ENCODE measurements around the gene SLN.

The SLN gene

DNA sequence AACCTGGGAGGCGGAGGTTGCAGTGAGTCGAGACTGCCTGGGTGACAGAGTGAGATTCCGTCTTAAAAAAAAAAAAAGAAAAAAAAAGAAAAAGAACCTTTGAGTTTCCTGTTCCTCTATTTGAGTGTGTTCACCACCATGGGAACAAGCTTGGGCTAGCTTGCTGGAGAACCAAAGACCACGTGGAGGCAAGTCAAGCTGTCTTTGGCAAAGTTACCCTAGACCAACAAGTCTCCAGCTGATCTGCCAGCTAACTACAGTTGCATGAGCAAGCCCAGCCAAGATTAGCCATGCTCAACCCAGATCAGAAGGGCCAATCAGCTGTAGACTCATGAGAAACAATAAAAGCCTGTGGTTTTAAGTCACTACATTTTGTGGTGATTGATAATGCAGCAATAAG is 29.7 kb downstream of the SLN start:
- no peak for DNase-seq

DNA sequence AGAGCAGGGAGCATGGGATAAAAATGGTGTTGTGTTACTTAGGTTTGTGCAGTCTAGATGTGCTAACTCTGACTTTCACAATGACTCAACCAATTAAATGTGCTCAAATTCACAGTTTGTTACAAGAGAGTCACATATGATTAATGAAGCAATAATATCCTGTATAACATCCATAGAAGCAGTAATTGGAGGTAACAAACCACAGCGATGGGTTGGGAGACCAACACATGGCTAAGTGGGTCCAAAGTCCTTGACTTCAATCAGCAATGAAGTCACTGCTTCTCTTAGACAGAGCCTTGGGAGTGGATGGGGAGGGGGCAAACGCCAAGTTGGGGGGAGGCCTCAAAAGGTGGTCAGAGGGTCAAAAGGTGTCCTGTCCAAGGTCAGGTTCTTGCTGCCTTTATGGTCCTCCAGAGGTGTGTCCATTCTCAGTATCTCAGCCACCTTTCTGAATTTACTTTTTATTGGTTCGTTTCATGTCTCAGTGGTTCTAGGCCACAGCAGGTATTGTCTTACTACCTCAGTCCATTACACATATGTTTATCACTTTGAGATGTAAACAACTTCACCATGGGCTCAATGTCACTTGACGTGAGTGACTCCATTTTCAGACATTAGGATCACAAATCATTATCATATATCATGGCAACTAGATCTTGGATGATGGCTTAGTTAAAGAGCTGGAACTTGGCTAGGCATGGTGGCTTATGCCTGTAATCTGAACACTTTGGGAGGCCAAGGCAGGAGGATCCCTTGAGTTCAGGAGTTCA is 32.4 kb downstream of the SLN start:
- no peak for DNase-seq

DNA sequence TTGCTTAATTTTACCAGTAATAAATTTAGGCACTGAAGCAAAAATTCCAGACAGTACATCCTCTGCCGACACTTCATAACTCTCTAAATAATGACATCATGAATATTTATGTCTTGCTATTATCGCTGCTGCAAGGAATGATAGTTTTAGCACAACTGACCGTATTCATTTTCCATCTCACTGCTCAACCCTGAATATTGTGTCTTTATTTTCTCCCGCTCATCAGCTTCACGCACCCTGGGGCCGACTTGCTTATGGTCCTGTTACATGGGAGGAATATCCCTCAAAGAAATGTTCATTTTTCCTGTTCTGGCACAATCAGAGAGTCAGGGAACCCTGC is 33.3 kb downstream of the SLN start:
- no peak for DNase-seq

DNA sequence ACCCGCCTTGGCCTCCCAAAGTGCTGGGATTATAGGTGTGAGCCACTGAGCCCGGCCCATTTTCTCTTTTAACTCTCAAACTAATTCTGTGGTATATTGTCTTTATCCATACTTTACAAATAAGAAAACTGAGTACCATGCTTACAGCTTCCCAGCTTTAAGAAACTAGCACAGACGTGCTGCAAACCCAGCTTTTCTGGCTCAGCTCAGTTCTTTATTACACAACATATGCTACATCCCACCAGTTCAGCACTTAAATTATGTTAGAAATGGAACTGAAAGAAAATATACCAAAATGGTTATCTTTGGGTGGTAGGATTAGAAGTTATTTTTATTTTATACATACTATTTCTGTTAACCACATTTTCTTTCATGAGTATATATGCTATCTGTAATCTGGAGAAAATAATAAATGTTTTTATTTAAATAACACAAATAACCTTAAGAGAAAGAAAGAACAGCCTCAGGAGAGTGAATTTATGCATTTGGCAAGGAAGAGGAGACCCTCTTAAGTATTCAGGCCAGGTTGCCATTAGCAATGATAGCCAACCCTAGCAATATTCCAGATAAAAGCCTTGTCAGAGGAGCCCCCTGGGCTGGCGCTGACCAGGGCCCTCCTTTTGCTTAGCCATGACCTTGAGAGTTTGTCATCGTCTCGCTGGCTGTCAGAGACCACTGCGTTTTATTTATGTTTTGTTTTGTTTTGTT is 33.8 kb downstream of the SLN start:
- DNase-seq, result no peak

DNA sequence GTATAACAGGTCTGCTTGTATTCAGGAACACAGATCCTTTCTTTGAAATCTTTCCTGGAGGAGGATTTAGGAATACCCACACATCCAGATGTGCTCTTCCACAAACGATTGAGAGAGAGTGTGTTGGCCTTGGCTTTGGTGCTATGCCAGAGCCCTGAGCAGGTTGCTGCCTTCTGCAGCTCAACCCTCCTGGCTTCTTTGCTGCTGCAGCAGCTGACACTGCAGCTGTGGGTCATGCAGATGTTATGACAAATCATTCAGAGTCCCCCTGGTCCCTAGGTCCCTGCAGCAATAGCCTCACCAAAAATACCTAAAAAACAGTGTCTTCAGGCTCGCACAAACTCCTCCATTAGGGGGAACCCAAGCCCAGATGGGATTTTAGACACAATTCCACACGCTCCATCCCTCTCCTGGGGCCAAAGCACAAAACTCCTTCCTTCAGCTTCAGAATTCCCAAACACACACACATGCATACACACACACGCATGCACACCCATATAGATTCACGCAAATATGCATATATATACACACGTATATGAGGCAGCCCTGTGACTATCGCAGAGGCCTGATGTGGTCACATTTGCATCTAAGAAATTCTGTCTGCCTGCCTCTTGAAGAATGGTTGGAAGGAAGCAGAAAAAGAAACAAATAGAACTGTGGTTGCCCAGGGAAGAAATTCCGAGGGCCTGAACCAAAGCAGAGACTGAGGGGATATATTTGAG is 35.4 kb downstream of the SLN start:
- no peak for DNase-seq

DNA sequence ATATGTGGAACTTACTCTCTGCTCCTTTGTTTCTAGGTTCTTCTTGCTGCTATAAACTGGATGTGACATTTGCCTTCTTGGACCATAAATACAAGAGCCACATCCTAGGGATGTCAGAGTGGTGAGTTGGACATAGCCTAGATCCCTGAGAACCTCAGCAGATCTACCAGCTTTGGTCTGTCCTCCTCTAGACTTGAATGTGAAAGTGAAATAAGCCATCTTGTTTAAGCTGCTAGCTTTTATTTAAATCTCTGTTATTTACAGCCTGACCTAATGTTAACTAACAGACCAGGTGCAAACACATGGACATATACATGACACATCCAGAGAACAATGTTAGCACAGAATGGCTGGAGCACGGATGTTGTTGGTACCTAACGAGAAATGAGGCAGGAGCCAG is 36.0 kb downstream of the SLN start:
- DNase-seq, result no peak

DNA sequence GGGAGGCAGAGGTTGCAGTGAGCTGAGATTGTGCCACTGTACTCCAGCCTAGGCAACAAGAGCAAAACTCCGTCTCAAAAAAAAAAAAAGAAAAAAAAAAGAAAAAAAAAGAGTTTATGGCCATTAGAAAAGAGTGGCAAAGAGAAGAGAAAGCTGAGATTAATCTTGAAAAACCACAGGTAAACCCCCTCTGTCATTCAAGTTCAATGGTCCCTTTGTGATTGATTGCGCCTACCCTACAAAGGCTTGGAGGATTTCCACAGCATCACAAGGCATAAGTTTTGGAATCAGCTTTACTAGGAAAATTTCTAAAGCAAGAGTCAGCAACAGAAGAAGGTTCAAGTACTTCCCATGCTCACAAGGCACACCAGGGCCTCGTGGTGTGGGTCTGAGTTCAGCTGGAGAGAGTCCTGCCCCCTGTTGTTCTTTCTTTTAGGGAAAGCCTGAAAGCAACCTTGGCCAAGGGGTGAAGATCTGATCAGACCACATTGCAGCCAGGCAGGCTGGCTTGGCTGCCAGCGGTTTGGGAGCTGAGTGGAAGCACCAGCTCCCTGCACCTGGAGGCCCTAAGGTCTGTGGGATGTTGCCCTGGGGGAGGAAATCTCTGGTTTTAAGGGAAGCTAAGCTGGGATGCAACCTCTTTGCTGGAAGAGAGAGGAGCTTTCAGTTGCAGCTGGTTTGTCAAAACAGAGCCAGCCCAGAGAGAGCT is 41.8 kb downstream of the SLN start:
- DNase-seq, result no peak

DNA sequence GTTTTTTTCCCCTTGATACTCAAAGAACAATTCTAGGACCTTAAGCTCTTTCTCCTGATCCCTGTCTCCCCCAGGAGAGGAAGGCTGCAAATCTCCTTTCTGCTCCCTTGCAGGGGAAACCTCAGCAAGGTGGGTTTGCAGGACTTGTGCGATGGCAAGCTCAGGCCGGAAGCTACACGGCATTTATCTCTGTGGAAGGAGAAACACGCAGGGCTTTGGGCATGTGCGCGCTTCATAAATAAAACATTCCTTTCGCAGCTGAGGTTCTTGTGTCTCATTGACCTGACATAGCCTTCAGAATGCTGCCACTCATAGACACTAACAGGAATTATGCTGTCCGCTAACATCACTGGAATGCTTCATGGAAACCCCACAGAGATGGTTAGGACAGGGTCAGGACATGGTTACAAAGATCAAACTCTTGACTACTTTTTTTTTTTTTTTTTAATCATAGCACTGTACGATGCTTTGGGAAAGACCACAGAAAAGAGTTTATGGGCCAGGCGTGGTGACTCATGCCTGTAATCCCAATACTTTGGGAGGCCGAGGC is 42.6 kb downstream of the SLN start:
- DNase-seq, result no peak

DNA sequence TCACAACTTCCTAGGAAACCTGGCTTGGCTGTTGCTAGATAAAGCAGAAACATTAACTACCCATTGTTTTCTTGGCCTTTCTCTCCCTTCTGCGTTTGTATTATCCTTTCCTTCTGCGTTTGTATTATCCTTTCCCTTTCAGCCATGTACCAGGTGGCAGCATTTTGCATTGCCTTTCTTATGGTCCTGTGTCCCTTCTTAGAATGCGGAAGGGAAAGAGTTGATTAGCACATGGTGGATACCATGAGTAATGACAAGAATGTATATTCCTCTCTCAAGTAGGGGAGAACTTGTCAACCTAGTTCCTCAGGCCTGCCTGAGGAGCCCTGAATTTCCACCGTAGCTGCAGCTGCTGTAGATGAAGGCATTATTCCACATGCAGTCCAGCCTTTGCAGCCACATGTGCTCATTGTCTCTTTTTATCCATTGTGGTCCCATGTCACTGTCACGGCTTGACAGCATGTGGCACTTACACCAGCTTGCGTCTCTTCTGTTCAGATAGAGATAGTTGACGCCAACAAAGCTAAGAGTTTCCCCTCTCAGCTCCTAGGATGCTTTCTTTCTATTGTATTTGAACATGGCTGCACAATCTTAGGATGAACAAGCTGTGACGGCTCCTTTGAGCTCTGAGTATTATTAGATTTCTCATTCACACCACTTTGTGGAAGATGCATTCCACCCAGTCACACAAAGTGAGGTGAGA is 44.8 kb downstream of the SLN start:
- DNase-seq, result no peak

DNA sequence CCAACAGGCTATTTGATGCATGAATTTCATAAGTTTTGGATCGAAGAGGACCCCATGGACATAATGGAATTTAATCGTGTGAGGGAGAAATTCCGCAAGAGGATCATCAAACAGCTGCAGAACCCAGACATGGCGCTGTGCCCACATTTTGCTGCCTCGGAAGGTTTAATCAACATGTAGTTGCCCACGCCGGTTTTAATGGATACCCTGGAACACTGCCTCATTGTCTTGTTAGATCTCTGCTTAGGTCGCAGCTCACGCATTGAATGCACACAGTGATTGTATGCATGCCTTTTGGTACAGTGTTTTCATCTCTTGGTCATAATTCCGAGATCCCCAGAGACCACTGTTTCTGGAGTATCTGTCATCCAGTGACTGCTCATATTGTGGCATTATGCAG is 46.8 kb downstream of the SLN start:
- no peak for DNase-seq

DNA sequence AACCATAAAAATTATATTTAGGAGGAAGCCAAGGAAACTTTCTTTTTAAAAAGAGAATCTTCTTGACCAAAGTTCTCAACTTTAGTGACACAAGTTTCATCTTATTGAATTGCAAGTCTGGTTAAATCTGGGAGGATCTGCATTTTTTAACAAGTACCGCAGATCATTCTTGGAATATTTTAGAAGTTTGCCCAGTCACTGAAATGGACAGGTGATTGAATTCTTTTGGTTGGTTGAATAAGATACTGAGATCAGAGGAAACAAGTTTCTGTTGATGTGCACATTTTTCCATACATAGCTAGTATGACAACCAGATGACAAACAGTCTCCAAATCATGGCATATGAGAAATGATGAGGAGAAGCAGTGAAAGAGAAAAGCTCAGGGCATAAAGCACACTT is 50.2 kb downstream of the SLN start:
- DNase-seq, result no peak

DNA sequence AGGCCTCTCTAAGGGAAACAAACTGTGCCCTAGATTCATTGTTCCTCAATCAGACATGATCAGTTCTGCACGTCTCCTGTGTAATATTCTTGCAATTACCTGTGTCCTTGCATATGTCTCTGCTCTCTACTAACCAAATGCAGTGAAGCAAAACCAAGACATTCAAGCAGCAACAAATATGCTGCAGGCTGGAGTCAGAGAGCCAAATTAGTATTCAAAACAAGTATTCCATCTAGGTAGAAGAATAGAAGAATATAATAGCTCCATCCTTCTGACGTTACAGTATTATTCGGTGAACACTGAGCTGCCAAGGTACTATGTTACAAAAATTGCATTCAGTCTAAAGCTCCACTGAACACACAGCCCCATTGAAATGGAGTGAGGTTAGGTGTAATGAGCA is 51.8 kb downstream of the SLN start:
- no peak for DNase-seq

DNA sequence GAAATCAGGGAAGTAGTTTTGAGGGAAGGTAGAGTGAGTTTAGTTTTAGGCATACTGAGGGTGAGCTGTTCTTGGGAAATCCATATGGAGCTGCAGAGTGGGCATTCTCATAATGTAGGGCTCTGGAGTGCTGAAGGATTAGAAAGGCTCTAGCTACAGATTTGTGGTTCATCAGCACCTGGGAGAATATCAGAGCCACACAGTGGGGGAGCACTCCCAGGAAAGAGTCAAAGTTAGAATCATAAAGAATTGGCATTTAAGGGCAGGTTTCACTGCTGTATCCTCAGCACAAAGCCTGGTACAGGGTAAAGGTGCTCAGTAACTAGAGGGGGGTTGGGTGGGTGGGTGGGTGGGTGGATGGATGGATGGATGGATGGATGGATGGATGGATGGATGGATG is 52.5 kb downstream of the SLN start:
- DNase-seq, result no peak

Measured in activated T-cell treated with anti-CD3 and anti-CD28 coated beads for 4 hours (primary cell).